Large intestine (tissue), 3 donors: Measurements from ENCODE around the gene HSBP1L1. TPM values are rescaled to one million over a fixed set of nuclear protein-coding genes. Genes with fewer than 3 reads are reported as not detected.
"Not testable (repeated sequence)": the region's sequence is repeated elsewhere in the genome, so short reads cannot be mapped to it uniquely, and the experiment has no call there.

Experiments
- DNase-seq, 2 donors: peaks; one replicate each; pipeline versions ENCODE4 v3.0.0 to v3.0.0-alpha.2; 2013
- H3K27ac ChIP-seq: one replicate; pipeline ENCODE4 v1.5.1; 2013; ENCODE audit warnings: low read length
- H3K27me3 ChIP-seq: 2 replicates; pipeline ENCODE4 v1.6.1; 2013; ENCODE audit warnings: low read length; ENCODE audit not compliant: control insufficient read depth, insufficient read depth
- H3K36me3 ChIP-seq: 2 replicates; pipeline ENCODE4 v1.6.1; 2013; ENCODE audit warnings: low read length; ENCODE audit not compliant: control insufficient read depth, insufficient read depth
- H3K4me1 ChIP-seq: one replicate; pipeline ENCODE4 v1.6.1; 2013; ENCODE audit warnings: low read length; ENCODE audit not compliant: control insufficient read depth, insufficient read depth
- H3K4me3 ChIP-seq: one replicate; pipeline ENCODE4 v1.5.1; 2013; ENCODE audit warnings: low read length
- H3K9me3 ChIP-seq: one replicate; pipeline ENCODE4 v1.6.1; 2013; ENCODE audit warnings: mild to moderate bottlenecking, low read depth, low read length, moderate library complexity; ENCODE audit not compliant: control insufficient read depth
- WGBS: methylation state at CpG from one replicate; pipeline ENCODE4 v1.1.5; 2013; ENCODE audit warnings: low lambda C conversion rate; ENCODE audit not compliant: insufficient coverage; 5-methylcytosine and 5-hydroxymethylcytosine counted together
- polyA plus RNA-seq: library from polyadenylated mRNA; unstranded; fragments of 120-200 nt; gene quantifications from one replicate; pipeline ENCODE4 v1.2.1, GENCODE V29; 2013

The HSBP1L1 gene
- polyA plus RNA-seq, 1 donor = 54.5 TPM

GRCh38 chr18:80006724-80007123, 42.3 kb downstream of the HSBP1L1 start:
- WGBS = no CpG with 5 or more reads among the region's 7 CpGs
- Histone ChIP-seq H3K4me1 (no peaks in the 10 kb centered on the region), H3K27me3 (no peaks in the 10 kb centered on the region), H3K9me3 (no peaks in the 10 kb centered on the region), H3K36me3 (no peaks in the 10 kb centered on the region), H3K4me3 (no peak overlapping the region), H3K27ac (no peak overlapping the region)
- DNase-seq = no peak

- H3K36me3 ChIP-seq = no peaks in the 10 kb centered on the region
- H3K4me1 ChIP-seq = no peaks in the 10 kb centered on the region
- H3K27me3 ChIP-seq = no peaks in the 10 kb centered on the region
- WGBS = 95% methylated on average over 3 of the region's 16 CpGs
- H3K9me3 ChIP-seq = peaks cover 8% of the 10 kb centered on the region
- no peak overlapping the region for H3K4me3 ChIP-seq
- no peak overlapping the region for H3K27ac ChIP-seq
- no peak for DNase-seq
Observed at GRCh38 chr18:80009661-80010550, 45.5 kb downstream of the HSBP1L1 start.

DNA sequence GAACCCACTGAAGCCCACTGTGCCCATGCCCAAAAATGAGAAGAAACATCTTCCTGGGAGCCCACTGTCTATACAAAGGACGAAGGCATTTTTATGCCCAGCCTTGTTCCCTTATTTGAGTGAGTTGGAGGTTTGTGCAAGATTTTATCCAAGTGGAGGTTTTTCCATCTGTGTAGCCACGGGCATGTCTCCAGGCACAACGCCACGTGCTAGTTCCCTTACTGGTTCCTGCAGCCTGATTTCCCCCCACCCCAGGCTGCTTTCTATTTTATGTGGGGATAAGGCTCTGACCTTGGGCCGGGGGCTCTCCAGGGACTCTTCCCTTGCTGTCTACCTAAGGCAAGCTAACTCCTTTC, 46.1 kb downstream of the HSBP1L1 start:
- Histone ChIP-seq H3K4me1 (no peaks in the 10 kb centered on the region), H3K36me3 (no peaks in the 10 kb centered on the region), H3K9me3 (peaks cover 9% of the 10 kb centered on the region), H3K4me3 (no peak overlapping the region), H3K27me3 (no peaks in the 10 kb centered on the region), H3K27ac (no peak overlapping the region)
- no CpG with 5 or more reads among the region's 5 CpGs for WGBS
- DNase-seq = no peak

DNA sequence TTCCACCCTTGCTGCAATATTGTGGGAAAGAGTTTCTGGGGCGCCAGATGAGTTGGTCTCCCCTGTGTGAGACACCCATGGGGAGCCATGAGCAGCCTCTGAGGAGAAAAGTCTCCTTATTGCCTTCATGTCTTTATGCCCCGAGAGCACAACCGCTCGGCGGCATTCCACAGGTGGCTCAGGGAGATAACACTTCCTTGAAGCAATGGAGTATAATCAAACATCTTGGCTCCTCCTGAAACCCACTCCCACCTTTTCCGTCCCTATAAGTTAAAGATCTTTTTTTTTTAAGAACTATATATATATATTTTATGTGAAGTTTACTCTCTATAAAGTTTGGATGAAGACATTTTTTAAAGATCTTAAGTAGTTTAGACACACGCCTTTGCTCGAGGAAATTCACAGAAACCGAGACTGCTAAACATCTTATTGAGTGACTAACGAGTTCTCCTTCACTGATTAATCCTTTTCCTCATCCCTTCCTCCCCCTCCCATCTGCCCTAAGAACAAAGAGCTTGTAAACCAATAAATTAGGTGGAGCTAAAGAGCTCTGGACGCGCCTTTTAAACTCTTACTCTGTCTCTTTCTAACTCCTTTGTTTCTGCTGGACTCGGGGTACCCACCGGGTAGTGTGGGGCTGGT, 47.2 kb downstream of the HSBP1L1 start:
- H3K27me3 ChIP-seq, DNase-seq, H3K36me3 ChIP-seq, H3K9me3 ChIP-seq, H3K4me1 ChIP-seq, H3K27ac ChIP-seq, H3K4me3 ChIP-seq: not testable (repeated sequence)
- 100% methylated on average over 1 of the region's 14 CpGs for WGBS

- DNase-seq = no peak
- peaks cover 9% of the 10 kb centered on the region for H3K9me3 ChIP-seq
- H3K4me1 ChIP-seq = no peaks in the 10 kb centered on the region
- no peaks in the 10 kb centered on the region for H3K36me3 ChIP-seq
- 94% methylated on average over 3 of the region's 20 CpGs for WGBS
- no peaks in the 10 kb centered on the region for H3K27me3 ChIP-seq
- no peak overlapping the region for H3K27ac ChIP-seq
- no peak overlapping the region for H3K4me3 ChIP-seq
Observed at GRCh38 chr18:80012714-80013113, 48.3 kb downstream of the HSBP1L1 start.

Other genes starting within 250 kb of the HSBP1L1 start
- 0.46 TPM for gene KCNG2, start 166.7 kb upstream of the HSBP1L1 start, polyA plus RNA-seq
- gene SLC66A2, start 13.0 kb upstream of the HSBP1L1 start, polyA plus RNA-seq = 16.2 TPM
- 74.9 TPM for gene TXNL4A, start 23.9 kb downstream of the HSBP1L1 start, polyA plus RNA-seq
- 33.0 TPM for gene RBFA, start 69.8 kb downstream of the HSBP1L1 start, polyA plus RNA-seq
- 15.6 TPM for gene ADNP2, start 144.6 kb downstream of the HSBP1L1 start, polyA plus RNA-seq